SU-DHL-6 (cell line): ENCODE data around the gene PCDHGA5.

Experiments used
- CTCF ChIP-seq: fragments of 200-600 bp; sonication (generic); IDR thresholded peaks from one replicate; pipeline ENCODE4 v1.5.1; 2017; ENCODE audit warnings: antibody characterized with exemption, mild to moderate bottlenecking, low read length, moderate library complexity; ENCODE audit not compliant: insufficient read depth, poor library complexity, severe bottlenecking
- EZH2phosphoT487 ChIP-seq: fragments of 200-600 bp; sonication (generic), shearing (Covaris generic); conservative IDR thresholded peaks from 2 replicates; pipeline ENCODE4 v1.6.1; 2018; ENCODE audit warnings: mild to moderate bottlenecking, antibody characterized with exemption, low read length, moderate library complexity, mixed read lengths

GRCh38 chr5:141392429-141393198, 28.7 kb downstream of the PCDHGA5 start, which contains the start of gene PCDHGA8:
- peak; percentile 20 for TF ChIP-seq CTCF
- no peak for TF ChIP-seq EZH2phosphoT487
